ENCODE data around the gene CERS6.
"Not testable (repeated sequence)": the region's sequence is repeated elsewhere in the genome, so short reads cannot be mapped to it uniquely, and the experiment has no call there.

Gene CERS6

GRCh38 chr2:168466834-168467565 is 10.9 kb downstream of the CERS6 start:
- DNase-seq (ENCODE audit: low read depth in 1 of 2, low spot score in 1 of 2) = no peak

GRCh38 chr2:168467729-168468128 is 11.7 kb downstream of the CERS6 start:
- no peak for DNase-seq (ENCODE audit: low read depth in 1 of 2, low spot score in 1 of 2)

DNA sequence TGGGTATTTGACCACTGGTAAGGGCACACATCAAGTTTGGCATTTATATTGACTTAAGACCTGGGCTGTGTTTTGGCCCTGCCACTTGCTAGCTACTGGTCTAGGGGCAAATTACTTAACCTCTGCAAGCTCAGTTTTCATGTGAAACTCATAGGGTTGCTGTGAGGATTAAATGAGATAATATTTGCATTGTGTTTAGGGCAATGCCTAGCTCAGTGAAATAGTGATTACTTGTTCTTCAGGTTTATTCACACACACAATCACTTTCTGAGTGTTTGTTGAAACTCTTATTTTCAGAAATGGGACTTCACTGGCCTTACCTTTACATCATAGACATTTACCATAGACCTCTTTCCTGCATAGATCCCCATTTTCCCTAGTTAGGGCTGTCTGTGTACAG is 12.3 kb downstream of the CERS6 start:
- DNase-seq (ENCODE audit: low read depth in 1 of 2, low spot score in 1 of 2) = no peak

DNA sequence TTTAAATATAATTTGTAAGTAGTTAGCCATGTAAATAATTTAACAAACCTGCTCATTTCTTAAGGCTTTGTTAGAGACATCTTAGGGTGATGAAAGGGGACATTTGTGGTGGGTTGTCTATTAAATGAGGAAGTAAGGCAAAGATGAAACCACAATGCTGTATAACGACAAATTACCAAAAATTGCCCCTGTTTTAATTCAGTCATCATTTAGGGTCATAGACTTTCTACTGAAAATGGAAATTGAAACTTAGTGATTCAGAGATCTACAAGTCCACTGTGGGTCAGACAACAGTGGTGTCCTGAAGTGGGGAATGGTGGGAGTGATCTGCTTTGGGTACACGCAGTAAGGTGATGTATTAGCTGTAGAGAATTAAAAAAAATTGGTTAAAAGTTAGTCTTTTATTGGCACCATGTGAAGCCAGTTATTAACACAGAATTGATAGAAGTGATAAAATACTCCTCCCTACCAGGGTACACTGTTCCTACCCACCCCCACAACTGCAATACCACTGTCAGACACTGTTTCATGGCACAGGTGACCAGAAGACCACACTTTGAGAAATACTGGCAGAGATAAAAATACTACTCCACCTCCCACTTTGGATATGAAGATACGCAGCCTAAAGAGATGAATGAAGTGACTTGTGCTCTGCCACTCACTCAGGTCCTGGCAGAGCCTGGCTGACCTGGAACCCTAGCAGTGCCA is 13.4 kb downstream of the CERS6 start:
- DNase-seq (ENCODE audit: low read depth in 1 of 2, low spot score in 1 of 2) = no peak

GRCh38 chr2:168470320-168471162 is 14.5 kb downstream of the CERS6 start:
- no peak for DNase-seq (ENCODE audit: low read depth in 1 of 2, low spot score in 1 of 2)

DNA sequence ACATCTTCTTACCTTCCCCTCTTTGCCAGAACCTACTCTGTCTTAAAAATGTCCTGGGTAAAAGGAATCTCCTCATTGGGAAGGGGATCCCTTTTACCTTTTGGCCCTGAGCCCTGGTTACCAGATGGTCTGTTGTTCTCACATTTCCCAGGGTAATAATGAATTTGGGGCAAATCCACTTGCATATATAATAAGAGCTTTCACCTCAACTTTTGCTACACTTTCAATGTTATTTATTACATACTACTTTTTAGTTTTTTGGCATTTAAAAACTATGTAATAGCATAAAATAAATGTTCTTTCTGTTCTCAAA is 15.0 kb downstream of the CERS6 start:
- DNase-seq (ENCODE audit: low read depth in 1 of 2, low spot score in 1 of 2) = no peak

- DNase-seq (ENCODE audit: low read depth in 1 of 2, low spot score in 1 of 2) = no peak
Observed at GRCh38 chr2:168475636-168476035, 19.6 kb downstream of the CERS6 start.

GRCh38 chr2:168478206-168478605 is 22.1 kb downstream of the CERS6 start:
- DNase-seq (ENCODE audit: low read depth in 1 of 2, low spot score in 1 of 2) = no peak

DNA sequence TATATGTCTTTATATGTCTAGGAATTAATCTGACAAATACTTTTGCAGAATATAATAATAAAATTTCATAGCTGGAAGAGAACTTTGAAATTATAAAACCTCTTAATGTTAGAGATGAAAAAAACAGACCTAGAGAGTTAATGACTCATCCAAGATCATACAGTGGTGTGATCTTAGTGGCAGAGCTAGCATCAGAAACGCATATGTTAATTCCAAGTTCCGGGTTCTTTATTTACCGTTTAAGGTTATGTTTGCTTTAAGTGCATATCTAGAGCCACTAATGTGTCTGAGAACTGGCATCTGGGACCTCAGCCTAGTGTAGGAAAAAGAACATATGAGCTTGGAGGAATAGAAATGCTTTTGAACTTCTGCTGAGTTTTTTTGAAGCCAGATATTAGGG is 24.3 kb downstream of the CERS6 start:
- no peak for DNase-seq (ENCODE audit: low read depth in 1 of 2, low spot score in 1 of 2)

DNA sequence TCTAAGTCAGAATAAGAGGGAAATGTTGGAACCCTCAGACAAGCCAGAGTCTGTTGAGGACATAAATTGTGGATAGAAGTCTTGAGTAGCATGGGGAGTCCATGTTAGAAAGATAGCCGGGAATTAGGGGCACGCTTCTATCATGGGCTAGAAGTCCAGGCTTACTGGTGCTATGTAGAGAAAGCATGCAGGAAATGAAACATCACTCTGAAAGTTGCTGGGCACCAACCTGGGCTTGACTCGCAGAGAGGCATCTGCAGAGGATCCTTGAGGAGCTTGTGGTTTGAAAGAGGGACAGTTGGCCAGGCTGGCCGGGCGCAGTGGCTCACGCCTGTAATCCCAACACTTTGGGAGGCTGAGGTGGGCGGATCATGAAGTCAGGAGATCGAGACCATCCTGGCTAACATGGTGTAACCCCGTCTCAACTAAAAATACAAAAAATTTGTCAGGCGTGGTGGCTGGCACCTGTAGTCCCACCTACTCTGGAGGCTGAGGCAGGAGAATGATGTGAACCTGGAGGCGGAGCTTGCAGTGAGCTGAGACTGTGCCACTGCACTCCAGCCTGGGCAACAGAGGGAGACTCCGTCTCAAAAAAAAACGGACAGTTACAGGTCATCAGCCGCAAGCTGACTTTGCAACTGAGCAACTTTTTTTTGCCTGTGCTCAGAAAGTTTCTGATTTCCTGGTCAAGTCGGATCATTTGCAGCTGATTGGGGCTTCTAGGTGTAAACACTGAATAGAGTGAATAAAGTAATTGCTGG is 24.9 kb downstream of the CERS6 start:
- DNase-seq (ENCODE audit: low read depth in 1 of 2, low spot score in 1 of 2) = no peak

- no peak for DNase-seq (ENCODE audit: low read depth in 1 of 2, low spot score in 1 of 2)
Observed at GRCh38 chr2:168482269-168482668, 26.2 kb downstream of the CERS6 start.

DNA sequence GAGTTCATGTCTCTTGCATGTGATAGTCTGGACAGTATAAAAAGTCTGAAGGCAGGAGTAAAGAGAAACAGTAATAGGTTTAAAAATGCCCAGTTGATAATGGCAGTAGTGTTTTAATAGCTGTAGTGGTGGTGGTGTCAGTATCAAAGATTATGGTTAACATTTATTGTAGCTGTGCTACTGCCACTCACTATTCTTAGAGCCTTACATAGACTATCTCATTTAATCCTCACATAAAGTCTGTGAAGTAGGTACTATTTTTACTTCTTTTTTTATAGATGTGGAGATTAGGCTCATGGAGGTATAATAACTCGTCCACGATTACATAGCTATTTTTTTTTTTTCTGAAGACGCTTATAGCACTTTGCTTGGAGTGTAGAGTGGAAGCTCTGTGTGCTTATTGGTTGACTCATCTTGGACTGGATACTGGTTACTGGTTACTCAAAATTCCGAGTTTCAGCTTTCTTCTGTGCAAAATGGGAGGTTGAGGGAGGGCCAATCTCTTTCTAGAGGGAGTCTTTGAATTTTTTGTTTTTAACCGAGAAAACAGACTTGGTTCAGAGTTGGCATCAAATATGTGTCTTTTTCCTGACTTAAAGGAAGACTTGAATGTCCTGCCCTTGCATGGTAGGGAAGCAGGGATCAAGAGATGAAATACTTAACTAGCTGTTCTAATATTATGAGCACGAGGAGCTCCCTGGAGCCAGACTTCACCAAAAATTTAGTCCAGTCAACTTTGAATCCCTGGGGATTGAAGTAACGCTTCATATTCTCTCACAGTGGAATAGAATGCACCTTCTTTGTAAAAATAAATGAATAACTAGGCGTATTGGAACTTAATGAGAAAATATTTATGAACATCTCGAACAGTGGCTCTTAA is 27.1 kb downstream of the CERS6 start:
- DNase-seq (ENCODE audit: low read depth in 1 of 2, low spot score in 1 of 2) = no peak

- DNase-seq (ENCODE audit: low read depth in 1 of 2, low spot score in 1 of 2) = no peak
Observed at GRCh38 chr2:168486477-168486876, 30.4 kb downstream of the CERS6 start.

DNA sequence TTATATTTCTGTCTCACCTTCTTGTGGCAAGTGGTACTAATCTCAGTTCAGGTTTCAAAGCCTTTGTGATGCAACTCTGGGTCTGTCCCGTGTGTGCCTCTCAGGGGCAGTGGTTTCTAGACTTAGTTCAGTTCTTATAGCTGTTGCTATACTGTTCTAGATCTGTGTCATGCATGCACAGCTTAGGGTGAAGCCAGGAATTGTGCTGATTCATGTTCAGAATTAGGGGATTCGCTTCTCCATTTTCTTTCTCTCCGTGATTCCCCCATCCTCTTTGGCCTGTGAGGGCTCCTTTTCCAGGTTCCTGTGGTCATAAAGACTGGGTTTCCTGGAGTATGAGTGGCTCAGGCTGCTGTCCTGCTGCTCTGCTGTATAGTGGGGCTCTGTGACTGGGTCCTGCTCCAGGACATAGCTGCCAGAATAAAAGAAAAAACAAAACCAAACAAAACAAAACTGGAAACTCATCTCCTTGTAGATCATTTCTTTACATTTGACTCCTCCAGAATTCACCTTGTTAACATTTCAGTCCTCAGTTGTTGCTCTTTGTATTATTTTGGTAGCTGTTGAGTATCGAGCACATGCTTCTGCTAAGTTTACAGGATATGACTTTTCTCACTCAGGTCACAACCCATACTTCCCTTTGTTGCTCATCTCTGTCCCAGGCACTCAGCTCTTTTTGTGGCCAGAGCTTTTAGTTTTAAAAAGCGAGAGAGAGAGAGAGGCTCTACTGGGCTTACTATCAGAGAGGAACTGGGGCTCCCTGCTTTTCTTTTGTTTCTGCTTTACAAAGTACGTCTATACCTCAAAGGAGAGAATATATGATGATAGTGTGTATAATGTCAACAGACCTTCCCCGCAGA is 34.2 kb downstream of the CERS6 start:
- DNase-seq (ENCODE audit: low read depth in 1 of 2, low spot score in 1 of 2) = peak in 1 of 2 donors; percentile 4

DNA sequence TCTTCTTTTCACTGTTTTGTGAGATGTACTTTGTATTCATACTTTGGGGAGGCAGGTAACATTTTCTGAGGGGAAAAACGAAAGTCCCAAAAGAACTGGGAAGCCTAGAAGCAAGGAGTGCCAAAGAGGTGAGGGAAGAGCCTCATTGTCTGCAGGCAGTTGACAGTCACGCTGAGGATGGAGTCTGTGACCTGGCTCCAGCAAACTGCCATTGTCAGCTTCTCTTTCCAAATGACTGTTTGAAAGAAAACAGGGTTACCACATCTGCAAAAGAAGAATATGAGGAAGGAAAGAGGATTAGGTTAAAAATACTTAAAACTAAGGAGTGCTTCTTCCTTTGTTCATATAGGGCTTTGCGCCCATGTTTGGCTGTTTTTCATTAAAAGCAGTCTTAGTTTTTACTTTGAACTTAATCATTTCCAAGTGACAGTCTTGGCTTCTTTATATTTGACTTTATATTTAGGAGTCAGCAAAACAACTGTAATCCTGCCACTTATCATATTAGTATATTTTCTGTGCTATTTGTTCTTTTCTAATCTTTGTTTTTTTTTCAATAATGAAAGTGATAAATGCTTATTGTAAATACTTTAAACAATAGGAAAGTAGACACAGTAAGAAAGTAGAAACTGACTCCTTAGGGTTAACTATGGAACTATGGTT is 35.0 kb downstream of the CERS6 start:
- no peak for DNase-seq (ENCODE audit: low read depth in 1 of 2, low spot score in 1 of 2)

DNA sequence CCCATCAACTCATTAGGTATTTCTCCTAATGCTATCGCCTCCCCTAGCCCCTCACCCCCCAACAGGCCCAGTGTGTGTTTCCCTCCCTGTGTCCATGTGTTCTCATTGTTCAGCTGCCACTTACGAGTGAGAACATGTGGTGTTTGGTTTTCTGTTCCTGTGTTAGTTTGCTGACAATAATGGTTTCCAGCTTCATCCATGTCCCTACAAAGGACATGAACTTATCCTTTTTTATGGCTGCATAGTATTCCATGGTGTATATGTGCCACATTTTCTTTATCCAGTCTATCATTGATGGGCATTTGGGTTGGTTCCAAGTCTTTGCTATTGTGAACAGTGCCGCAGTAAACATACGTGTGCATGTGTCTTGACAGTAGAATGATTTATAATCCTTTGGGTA is 35.7 kb downstream of the CERS6 start:
- not testable (repeated sequence) for DNase-seq (ENCODE audit: low read depth in 1 of 2, low spot score in 1 of 2)

- DNase-seq (ENCODE audit: low read depth in 1 of 2, low spot score in 1 of 2) = not testable (repeated sequence)
Observed at GRCh38 chr2:168493219-168493618, 37.1 kb downstream of the CERS6 start.

GRCh38 chr2:168494190-168494711 is 38.2 kb downstream of the CERS6 start:
- DNase-seq (ENCODE audit: low read depth in 1 of 2, low spot score in 1 of 2) = no peak

DNA sequence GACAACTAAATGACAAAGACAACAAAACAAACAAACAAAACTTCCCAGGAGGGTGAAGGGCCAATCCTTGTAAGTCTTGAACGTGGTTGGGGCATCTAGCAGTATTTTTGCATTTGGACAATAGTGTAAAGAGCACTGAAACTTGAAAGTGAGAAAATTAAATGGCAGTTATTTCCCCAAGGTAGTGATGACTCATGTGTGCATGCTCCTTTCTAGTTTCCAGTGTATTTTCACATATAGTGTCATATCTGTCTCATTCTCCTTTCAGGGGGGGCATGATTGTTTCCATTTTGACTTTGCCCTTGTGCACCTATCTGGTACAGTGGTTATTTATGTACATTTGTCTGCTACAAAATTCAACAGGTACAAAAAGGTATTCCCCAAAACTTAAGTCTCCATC is 39.5 kb downstream of the CERS6 start:
- DNase-seq (ENCODE audit: low read depth in 1 of 2, low spot score in 1 of 2) = no peak
